GM18505 (cell line): ENCODE data around the gene NUDT2.
"Not testable (repeated sequence)": the region's sequence is repeated elsewhere in the genome, so short reads cannot be mapped to it uniquely, and the experiment has no call there.

Source experiments
- ATAC-seq: cut with Tn5 transposase; IDR thresholded peaks from one replicate; pipeline ENCODE4 v1.9.1; 2021; ENCODE audit not compliant: unreplicated experiment
- POLR2A ChIP-seq: IDR thresholded peaks from 4 replicates; pipeline ENCODE4 v1.6.1; 2011; ENCODE audit warnings: borderline replicate concordance; ENCODE audit not compliant: insufficient read depth, insufficient read length; ENCODE audit errors: extremely low read depth

Gene NUDT2

GRCh38 chr9:34343090-34343489 is 13.7 kb downstream of the NUDT2 start:
- no peak for ATAC-seq
- TF ChIP-seq POLR2A: no peak

GRCh38 chr9:34343605-34344004 is 14.2 kb downstream of the NUDT2 start:
- no peak for ATAC-seq
- TF ChIP-seq POLR2A: no peak

- no peak for ATAC-seq
- TF ChIP-seq POLR2A: no peak
Observed at GRCh38 chr9:34346873-34347799, 17.8 kb downstream of the NUDT2 start.

- no peak for ATAC-seq
Observed at GRCh38 chr9:34347800-34348158, 18.4 kb downstream of the NUDT2 start.

GRCh38 chr9:34349324-34349723 is 20.0 kb downstream of the NUDT2 start:
- ATAC-seq: no peak

More at GRCh38 chr9:34347800-34348158, 18.4 kb downstream of the NUDT2 start:
- TF ChIP-seq POLR2A: no peak

GRCh38 chr9:34352122-34352652 is 22.8 kb downstream of the NUDT2 start:
- not testable (repeated sequence) for ATAC-seq

More at GRCh38 chr9:34349324-34349723, 20.0 kb downstream of the NUDT2 start:
- TF ChIP-seq POLR2A: no peak

GRCh38 chr9:34352957-34353356 is 23.6 kb downstream of the NUDT2 start:
- not testable (repeated sequence) for ATAC-seq

- ATAC-seq: no peak
- no peak for TF ChIP-seq POLR2A
Observed at GRCh38 chr9:34362614-34363214, 33.3 kb downstream of the NUDT2 start.

- TF ChIP-seq POLR2A: no peak
- no peak for ATAC-seq
Observed at GRCh38 chr9:34363619-34364351, 34.4 kb downstream of the NUDT2 start.

GRCh38 chr9:34365282-34365681 is 35.9 kb downstream of the NUDT2 start:
- no peak for ATAC-seq
- no peak for TF ChIP-seq POLR2A

- no peak for ATAC-seq
- no peak for TF ChIP-seq POLR2A
Observed at GRCh38 chr9:34366365-34366764, 37.0 kb downstream of the NUDT2 start.

- ATAC-seq: not testable (repeated sequence)
Observed at GRCh38 chr9:34367751-34368410, 38.5 kb downstream of the NUDT2 start.

GRCh38 chr9:34368796-34369195 is 39.4 kb downstream of the NUDT2 start:
- ATAC-seq: not testable (repeated sequence)
